ENCODE measurements around the gene CENPX. TPM values are rescaled to one million over a fixed set of nuclear protein-coding genes. Genes with fewer than 3 reads are reported as not detected.

The CENPX gene
- total and polyA plus RNA-seq, 2 of the 13 experiments (the other 11 are each of a cell fraction or from before 2014, with no cell fraction given): 92.7 to 170 TPM

- no peak for TF ChIP-seq ZHX1 (CRISPR knock-in tag; IDR thresholded peaks at IDR 0.05; ENCODE audit: low read depth)
- TF ChIP-seq RBM39 (IDR thresholded peaks at IDR 0.05; ENCODE audit: low read depth, low read length, poor library complexity, severe bottlenecking): peak; percentile 71
- TF ChIP-seq ARID5B (CRISPR knock-in tag; IDR thresholded peaks at IDR 0.05): no peak
- peak; percentile 17; the same call in 1 of the 2 replicates for TF ChIP-seq THAP9 (CRISPR knock-in tag; IDR thresholded peaks at IDR 0.05; ENCODE audit: borderline replicate concordance)
- TF ChIP-seq HNF4G (IDR thresholded peaks at IDR 0.05; ENCODE audit: borderline replicate concordance, low read depth, low read length): no peak
- 0 out of 2 replicates have a peak, but pooled peaks have one; percentile 59 for TF ChIP-seq HNF4G (CRISPR knock-in tag; IDR thresholded peaks at IDR 0.05; ENCODE audit: borderline replicate concordance, low read depth)
- TF ChIP-seq TERF1 (CRISPR knock-in tag; IDR thresholded peaks at IDR 0.05): 0 out of 2 replicates have a peak, but pooled peaks have one; percentile 18
- TF ChIP-seq ZNF280B (CRISPR knock-in tag; IDR thresholded peaks at IDR 0.05; ENCODE audit: borderline replicate concordance): 0 out of 2 replicates have a peak, but pooled peaks have one; percentile 60
- TF ChIP-seq KDM5B (CRISPR knock-in tag; IDR thresholded peaks at IDR 0.05; ENCODE audit: borderline replicate concordance): peak; percentile 93
- TF ChIP-seq ZNF691 (CRISPR knock-in tag; IDR thresholded peaks at IDR 0.05; ENCODE audit: borderline replicate concordance, low read depth): peak; percentile 21; the same call in 1 of the 2 replicates
- TF ChIP-seq ZNF253 (CRISPR knock-in tag; IDR thresholded peaks at IDR 0.05; ENCODE audit: borderline replicate concordance): no peak
- peak; percentile 83 for TF ChIP-seq MXD1 (CRISPR knock-in tag; IDR thresholded peaks at IDR 0.05)
Observed at GRCh38 chr17:82022310-82022980, at the start of gene CENPX (continued).

All from HepG2 (cell line).